ENCODE measurements around the gene CCIN.

The CCIN gene

GRCh38 chr9:36213387-36213786, 44.2 kb downstream of the CCIN start:
- H3K27ac Mint-ChIP-seq = peak overlapping the region; percentile 25
- H3K36me3 Mint-ChIP-seq = peaks cover 53% of the 10 kb centered on the region
- peaks cover 44% of the 10 kb centered on the region for H3K4me1 Mint-ChIP-seq
- no peak for ATAC-seq
- H3K27me3 Mint-ChIP-seq = no peaks in the 10 kb centered on the region
- no peaks in the 10 kb centered on the region for H3K9me3 Mint-ChIP-seq
- no peak overlapping the region for H3K4me3 Mint-ChIP-seq

- Mint-ChIP-seq H3K27ac (no peak overlapping the region), H3K4me3 (no peak overlapping the region), H3K27me3 (no peaks in the 10 kb centered on the region), H3K4me1 (peaks cover 41% of the 10 kb centered on the region), H3K9me3 (no peaks in the 10 kb centered on the region), H3K36me3 (peaks cover 59% of the 10 kb centered on the region)
- no peak for ATAC-seq
Measured at GRCh38 chr9:36213989-36214388, 44.8 kb downstream of the CCIN start.

- H3K36me3 Mint-ChIP-seq = peaks cover 59% of the 10 kb centered on the region
- no peaks in the 10 kb centered on the region for H3K9me3 Mint-ChIP-seq
- H3K27me3 Mint-ChIP-seq = no peaks in the 10 kb centered on the region
- no peak for ATAC-seq
- H3K27ac Mint-ChIP-seq = no peak overlapping the region
- H3K4me1 Mint-ChIP-seq = peaks cover 35% of the 10 kb centered on the region
- H3K4me3 Mint-ChIP-seq = no peak overlapping the region
Measured at GRCh38 chr9:36214571-36214970, 45.4 kb downstream of the CCIN start.

- Mint-ChIP-seq H3K9me3 (no peaks in the 10 kb centered on the region), H3K27ac (peak overlapping the region; percentile 12), H3K4me1 (peaks cover 23% of the 10 kb centered on the region), H3K4me3 (no peak overlapping the region), H3K36me3 (peaks cover 52% of the 10 kb centered on the region), H3K27me3 (no peaks in the 10 kb centered on the region)
- no peak for ATAC-seq
Measured at GRCh38 chr9:36217256-36217968, 48.2 kb downstream of the CCIN start.

- H3K27me3 Mint-ChIP-seq = no peaks in the 10 kb centered on the region
- H3K36me3 Mint-ChIP-seq = peaks cover 54% of the 10 kb centered on the region
- no peak overlapping the region for H3K4me3 Mint-ChIP-seq
- peaks cover 21% of the 10 kb centered on the region for H3K4me1 Mint-ChIP-seq
- peak overlapping the region; percentile 12 for H3K27ac Mint-ChIP-seq
- ATAC-seq = no peak
- peaks cover 3% of the 10 kb centered on the region for H3K9me3 Mint-ChIP-seq
Measured at GRCh38 chr9:36218011-36218410, 48.8 kb downstream of the CCIN start.

- no peak for ATAC-seq
- Mint-ChIP-seq H3K27me3 (no peaks in the 10 kb centered on the region), H3K36me3 (peaks cover 55% of the 10 kb centered on the region), H3K27ac (peak overlapping the region; percentile 12), H3K4me1 (peaks cover 17% of the 10 kb centered on the region), H3K9me3 (peaks cover 3% of the 10 kb centered on the region), H3K4me3 (no peak overlapping the region)
Measured at GRCh38 chr9:36218411-36218901, 49.3 kb downstream of the CCIN start.
